SK-N-SH (cell line): Measurements from ENCODE around the gene LTBP1. TPM values are rescaled to one million over a fixed set of nuclear protein-coding genes. Genes with fewer than 3 reads are reported as not detected.

Source experiments
- CTCF ChIA-PET: fragments of 300-600, 350-600 bp; formaldehyde crosslinking; extraction: SDS; loops from one replicate; lab custom pipeline; 2021; lab: Yijun Ruan, JAX
- POLR2A ChIA-PET: fragments of 350-600 bp; sonication (Branson Sonifier 250); formaldehyde crosslinking; extraction: SDS; loops from one replicate; lab custom pipeline; 2020; ENCODE audit warnings: antibody characterized with exemption, inconsistent platforms; lab: Yijun Ruan, JAX
- DNase-seq: peaks from one replicate; pipeline ENCODE4 v3.0.0; 2012
- H2AFZ ChIP-seq: fragments of 200-600 bp; sonication (generic); 2 replicates; pipeline ENCODE4 v1.8.1; 2016; ENCODE audit warnings: antibody characterized with exemption, mild to moderate bottlenecking, low read depth
- H3F3A ChIP-seq: fragments of 200-600 bp; sonication (generic); replicated peaks from 2 replicates; pipeline ENCODE3; 2016; ENCODE audit warnings: antibody characterized with exemption, mild to moderate bottlenecking; ENCODE audit not compliant: insufficient read depth
- H3K27ac ChIP-seq, 2 experiments: fragments of 200-500 bp in 1 of 2; fragments of 200-600 bp in 1 of 2; sonication (Bioruptor generic) in 1 of 2; sonication (generic), shearing (Covaris generic) in 1 of 2; 2 replicates each; pipeline versions ENCODE4 v1.5.1 to v1.6.1; 2014 to 2016; ENCODE audit warnings: low read depth in 2 of 2, inconsistent platforms in 1 of 2, low read length in 1 of 2, mild to moderate bottlenecking in 1 of 2, mixed read lengths in 1 of 2
- H3K27me3 ChIP-seq: fragments of 200-600 bp; sonication (generic), shearing (Covaris generic); 2 replicates; pipeline ENCODE4 v1.6.1; 2016; ENCODE audit warnings: mixed run types; ENCODE audit not compliant: insufficient read depth
- H3K36me3 ChIP-seq, 2 experiments: fragments of 200-500 bp in 1 of 2; fragments of 200-600 bp in 1 of 2; sonication (Bioruptor generic) in 1 of 2; sonication (generic) in 1 of 2; replicated peaks in 1 of 2; 2 replicates each; pipeline versions ENCODE3 to v1.5.1; 2014 to 2016; ENCODE audit warnings: low read length in 1 of 2, mild to moderate bottlenecking in 1 of 2; ENCODE audit not compliant: insufficient read depth in 2 of 2, control insufficient read depth in 1 of 2
- H3K4me1 ChIP-seq, 2 experiments: fragments of 200-500 bp in 1 of 2; fragments of 200-600 bp in 1 of 2; sonication (Bioruptor generic) in 1 of 2; sonication (generic), shearing (Covaris generic) in 1 of 2; 2 replicates each; pipeline versions ENCODE4 v1.5.1 to v1.6.1; 2014 to 2016; ENCODE audit warnings: low read depth in 1 of 2, low read length in 1 of 2, mixed run types in 1 of 2; ENCODE audit not compliant: insufficient read depth in 2 of 2, control insufficient read depth in 1 of 2
- H3K4me2 ChIP-seq: fragments of 200-600 bp; sonication (generic), shearing (Covaris generic); 2 replicates; pipeline ENCODE4 v1.6.1; 2017; ENCODE audit warnings: mixed run types
- H3K4me3 ChIP-seq, 2 experiments: fragments of 200-500 bp in 1 of 2; fragments of 200-600 bp in 1 of 2; sonication (Bioruptor generic) in 1 of 2; sonication (generic), shearing (Covaris generic) in 1 of 2; 2 replicates each; pipeline versions ENCODE4 v1.5.1 to v1.8.1; 2014 to 2016; ENCODE audit warnings: low read depth in 2 of 2, inconsistent platforms in 1 of 2, low read length in 1 of 2, mild to moderate bottlenecking in 1 of 2, mixed read lengths in 1 of 2, moderate library complexity in 1 of 2
- H3K79me2 ChIP-seq: fragments of 200-600 bp; sonication (generic); 2 replicates; pipeline ENCODE4 v1.8.1; 2017; ENCODE audit warnings: mild to moderate bottlenecking; ENCODE audit not compliant: insufficient read depth
- H3K9ac ChIP-seq: fragments of 200-600 bp; sonication (generic); 2 replicates; pipeline ENCODE4 v1.6.1; 2017; ENCODE audit warnings: mixed run types
- H3K9me2 ChIP-seq: fragments of 200-600 bp; sonication (generic); 2 replicates; pipeline ENCODE4 v1.6.1; 2017; ENCODE audit warnings: mixed run types
- H3K9me3 ChIP-seq: fragments of 200-600 bp; sonication (generic); 2 replicates; pipeline ENCODE4 v1.6.1; 2017; ENCODE audit warnings: mixed run types, mild to moderate bottlenecking, moderate library complexity
- H4K20me1 ChIP-seq: fragments of 200-600 bp; sonication (generic); 2 replicates; pipeline ENCODE4 v1.6.1; 2017; ENCODE audit warnings: mild to moderate bottlenecking, mixed run types; ENCODE audit not compliant: insufficient read depth
- CHD2 ChIP-seq: fragments of 150-350 bp; IDR thresholded peaks from 2 replicates; pipeline ENCODE4 v1.6.1; 2018; ENCODE audit warnings: low read length; ENCODE audit not compliant: partially characterized antibody
- ELF1 ChIP-seq: IDR thresholded peaks from 2 replicates; pipeline ENCODE4 v1.4.0; 2012
- FOSL2 ChIP-seq: IDR thresholded peaks from 2 replicates; pipeline ENCODE4 v1.4.0; 2012; ENCODE audit warnings: low read depth, mild to moderate bottlenecking, moderate library complexity, borderline replicate concordance
- FOXJ3 ChIP-seq: sonication (generic); formaldehyde crosslinking; IDR thresholded peaks from 2 replicates; pipeline ENCODE4 v1.5.1; 2020; ENCODE audit warnings: mild to moderate bottlenecking, missing genetic modification reagents
- FOXM1 ChIP-seq: IDR thresholded peaks from 2 replicates; pipeline ENCODE4 v1.4.0; 2012; ENCODE audit warnings: low read depth, mild to moderate bottlenecking
- GABPA ChIP-seq: IDR thresholded peaks from 2 replicates; pipeline ENCODE4 v1.4.0; 2012; ENCODE audit warnings: low read depth, mild to moderate bottlenecking
- GATA2 ChIP-seq: sonication (generic); formaldehyde crosslinking; IDR thresholded peaks from 2 replicates; pipeline ENCODE4 v1.5.0; 2020; ENCODE audit warnings: mild to moderate bottlenecking, missing genetic modification reagents
- MEF2A ChIP-seq: IDR thresholded peaks from 2 replicates; pipeline ENCODE4 v1.4.0; 2012; ENCODE audit warnings: low read depth, borderline replicate concordance
- MXI1 ChIP-seq: IDR thresholded peaks from 2 replicates; pipeline ENCODE4 v1.6.1; 2012; ENCODE audit warnings: mild to moderate bottlenecking, low read depth, low read length, improper control_type of control experiment
- NFIC ChIP-seq: IDR thresholded peaks from 2 replicates; pipeline ENCODE4 v1.4.0; 2012; ENCODE audit warnings: borderline replicate concordance
- RAD21 ChIP-seq: IDR thresholded peaks from 2 replicates; pipeline ENCODE4 v1.6.1; 2012; ENCODE audit warnings: mild to moderate bottlenecking, low read length
- RCOR1 ChIP-seq: fragments of 150-350 bp; IDR thresholded peaks from 2 replicates; pipeline ENCODE4 v1.6.1; 2017; ENCODE audit warnings: antibody characterized with exemption, low read length
- SMC3 ChIP-seq: IDR thresholded peaks from 2 replicates; pipeline ENCODE4 v1.6.1; 2012; ENCODE audit warnings: low read depth, low read length, improper control_type of control experiment
- TCF12 ChIP-seq: IDR thresholded peaks from 2 replicates; pipeline ENCODE4 v1.4.0; 2012
- YY1 ChIP-seq: IDR thresholded peaks from 2 replicates; pipeline ENCODE4 v1.4.0; 2012; ENCODE audit warnings: low read depth, mild to moderate bottlenecking
- ZBTB33 ChIP-seq: IDR thresholded peaks from 2 replicates; pipeline ENCODE4 v1.4.0; 2012; ENCODE audit warnings: low read depth, borderline replicate concordance
- WGBS: methylation state at CpG from one replicate; pipeline ENCODE4 v1.1.6; 2017; ENCODE audit warnings: low lambda C conversion rate; 5-methylcytosine and 5-hydroxymethylcytosine counted together
- polyA plus RNA-seq, 3 experiments: library from polyadenylated mRNA; depleted of rRNA; stranded (reverse); fragments of >200 nt; gene quantifications; 2 replicates each; pipeline ENCODE4 v1.2.3, GENCODE V29; 2012
- TF ChIP-seq, protein P1 (sequence below): fragments of 150-350 bp; IDR thresholded peaks from 2 replicates; pipeline ENCODE4 v1.6.1; 2017; ENCODE audit warnings: antibody characterized with exemption, low read length, low read depth, borderline replicate concordance
- TF ChIP-seq, protein P2 (sequence below): IDR thresholded peaks from 2 replicates; pipeline ENCODE4 v1.4.0; 2012; ENCODE audit warnings: low read depth, borderline replicate concordance
- TF ChIP-seq, protein P3 (sequence below): IDR thresholded peaks from 2 replicates; pipeline ENCODE4; 2012

Gene LTBP1
- polyA plus RNA-seq, 1 of the 3 experiments (the other 2 are of a cell fraction) = 467 TPM

- no peaks in the 10 kb centered on the region for H4K20me1 ChIP-seq
- H3K9me2 ChIP-seq = no peaks in the 10 kb centered on the region
- H2AFZ ChIP-seq = peak overlapping the region; percentile 31; the same call in 1 of the 2 replicates
- H3K9ac ChIP-seq = no peak overlapping the region
- ChIA-PET CTCF (interaction anchor here (1.3 kb wide), 1 partner anchor 13 kb away, joined by 3 read pairs; no protein-coding TSS in a partner anchor), POLR2A (no interaction called here)
- no peaks in the 10 kb centered on the region for H3K27me3 ChIP-seq
- H3F3A ChIP-seq = no peaks in the 10 kb centered on the region
- 49% methylated on average over 12 of the region's 12 CpGs for WGBS
- no peaks in the 10 kb centered on the region for H3K4me1 ChIP-seq
- no peak overlapping the region for H3K27ac ChIP-seq
- no peak for DNase-seq
- no peak for TF ChIP-seq MEF2A
- TF ChIP-seq TCF12 = no peak
- TF ChIP-seq, protein P1, sequence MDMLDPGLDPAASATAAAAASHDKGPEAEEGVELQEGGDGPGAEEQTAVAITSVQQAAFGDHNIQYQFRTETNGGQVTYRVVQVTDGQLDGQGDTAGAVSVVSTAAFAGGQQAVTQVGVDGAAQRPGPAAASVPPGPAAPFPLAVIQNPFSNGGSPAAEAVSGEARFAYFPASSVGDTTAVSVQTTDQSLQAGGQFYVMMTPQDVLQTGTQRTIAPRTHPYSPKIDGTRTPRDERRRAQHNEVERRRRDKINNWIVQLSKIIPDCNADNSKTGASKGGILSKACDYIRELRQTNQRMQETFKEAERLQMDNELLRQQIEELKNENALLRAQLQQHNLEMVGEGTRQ = no peak
- TF ChIP-seq CHD2 = no peak
- TF ChIP-seq, protein P2, sequence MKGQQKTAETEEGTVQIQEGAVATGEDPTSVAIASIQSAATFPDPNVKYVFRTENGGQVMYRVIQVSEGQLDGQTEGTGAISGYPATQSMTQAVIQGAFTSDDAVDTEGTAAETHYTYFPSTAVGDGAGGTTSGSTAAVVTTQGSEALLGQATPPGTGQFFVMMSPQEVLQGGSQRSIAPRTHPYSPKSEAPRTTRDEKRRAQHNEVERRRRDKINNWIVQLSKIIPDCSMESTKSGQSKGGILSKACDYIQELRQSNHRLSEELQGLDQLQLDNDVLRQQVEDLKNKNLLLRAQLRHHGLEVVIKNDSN = no peak
- TF ChIP-seq YY1 = no peak
- TF ChIP-seq SMC3 = no peak
- TF ChIP-seq ELF1 = no peak
- TF ChIP-seq FOSL2 = no peak
- no peak for TF ChIP-seq RCOR1
- no peak for TF ChIP-seq NFIC
- no peak for TF ChIP-seq RAD21
- TF ChIP-seq GABPA = no peak
- TF ChIP-seq FOXJ3 (CRISPR knock-in tag) = no peak
- no peak for TF ChIP-seq FOXM1
- TF ChIP-seq, protein P3, sequence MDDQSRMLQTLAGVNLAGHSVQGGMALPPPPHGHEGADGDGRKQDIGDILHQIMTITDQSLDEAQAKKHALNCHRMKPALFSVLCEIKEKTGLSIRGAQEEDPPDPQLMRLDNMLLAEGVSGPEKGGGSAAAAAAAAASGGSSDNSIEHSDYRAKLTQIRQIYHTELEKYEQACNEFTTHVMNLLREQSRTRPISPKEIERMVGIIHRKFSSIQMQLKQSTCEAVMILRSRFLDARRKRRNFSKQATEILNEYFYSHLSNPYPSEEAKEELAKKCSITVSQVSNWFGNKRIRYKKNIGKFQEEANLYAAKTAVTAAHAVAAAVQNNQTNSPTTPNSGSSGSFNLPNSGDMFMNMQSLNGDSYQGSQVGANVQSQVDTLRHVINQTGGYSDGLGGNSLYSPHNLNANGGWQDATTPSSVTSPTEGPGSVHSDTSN = no peak
- TF ChIP-seq ZBTB33 = no peak
- TF ChIP-seq GATA2 = no peak
- no peak for TF ChIP-seq MXI1
- no peaks in the 10 kb centered on the region for H3K9me3 ChIP-seq
- no peaks in the 10 kb centered on the region for H3K79me2 ChIP-seq
- no peaks in the 10 kb centered on the region for H3K36me3 ChIP-seq
- H3K4me3 ChIP-seq = 0 out of 4 replicates have a peak overlapping the region, but pooled peaks of 1 of the 2 experiments have one; percentile 20
- peak overlapping the region; percentile 44; the same call in 1 of the 2 replicates for H3K4me2 ChIP-seq
These were observed 46.3 kb upstream of the LTBP1 start for GRCh38 chr2:32900246-32900973.
